ENCODE measurements around the gene OR2AG1.
"Not testable (repeated sequence)": the region's sequence is repeated elsewhere in the genome, so short reads cannot be mapped to it uniquely, and the experiment has no call there.

The OR2AG1 gene

GRCh38 chr11:6794639-6795038, 11.8 kb downstream of the OR2AG1 start:
- DNase-seq (ENCODE audit: low spot score), result no peak

- no peak for DNase-seq (ENCODE audit: low spot score)
These were observed 16.6 kb downstream of the OR2AG1 start, which contains the start of gene OR6A2 for GRCh38 chr11:6799402-6799801. Gene OR6A2, minus strand, starts transcription at chr11:6799689. Its CDS starts 3,981 bp downstream, at chr11:6795708.

GRCh38 chr11:6801075-6801474, 18.3 kb downstream of the OR2AG1 start:
- not testable (repeated sequence) for DNase-seq (ENCODE audit: low spot score)

GRCh38 chr11:6812390-6813005, 29.7 kb downstream of the OR2AG1 start:
- DNase-seq (ENCODE audit: low spot score), result peak; percentile 70

GRCh38 chr11:6813656-6814055, 30.8 kb downstream of the OR2AG1 start:
- DNase-seq (ENCODE audit: low spot score), result no peak

GRCh38 chr11:6817694-6818093, 34.9 kb downstream of the OR2AG1 start:
- DNase-seq (ENCODE audit: low spot score), result no peak

- DNase-seq (ENCODE audit: low spot score), result no peak
These were observed 36.1 kb downstream of the OR2AG1 start for GRCh38 chr11:6818967-6819366.

- DNase-seq (ENCODE audit: low spot score), result no peak
These were observed 41.5 kb downstream of the OR2AG1 start for GRCh38 chr11:6824136-6824823.

GRCh38 chr11:6825231-6825744, 42.5 kb downstream of the OR2AG1 start:
- DNase-seq (ENCODE audit: low spot score), result peak; percentile 3

- no peak for DNase-seq (ENCODE audit: low spot score)
These were observed 45.3 kb downstream of the OR2AG1 start for GRCh38 chr11:6828103-6828502.

- DNase-seq (ENCODE audit: low spot score), result no peak
These were observed 50.5 kb downstream of the OR2AG1 start for GRCh38 chr11:6833356-6833755.

GRCh38 chr11:6834021-6834420, 51.2 kb downstream of the OR2AG1 start:
- no peak for DNase-seq (ENCODE audit: low spot score)
